Left colon (tissue), 2 donors: ENCODE results near the gene SNAP25. TPM values are rescaled to one million over a fixed set of nuclear protein-coding genes. Genes with fewer than 3 reads are reported as not detected.

Experiments
- ATAC-seq: fragments of 200-7000 bp; cut with Tn5 transposase; one replicate; pipeline ENCODE4 v1.9.1; 2020; ENCODE audit warnings: mild to moderate bottlenecking, moderate library complexity
- DNase-seq, 2 donors: peaks; one replicate each; pipeline ENCODE4 v3.0.0-alpha.2; 2020
- intact Hi-C, 2 donors: fragments of 100-400 bp; cut with DNase I in 1 of 2; cut with micrococcal nuclease in 1 of 2; formaldehyde crosslinking; loops; one replicate each; pipeline versions ENCODE4 v1.11.2 to v1.14.0; 2022; cut with DNase I, micrococcal nuclease
- total RNA-seq, 2 donors: library from RNA; stranded (reverse); fragmentation: NEBNext Ultra II Directional; extraction: Animal tissue kit (Norgen Biotek cat#: 25700); gene quantifications; one replicate each; pipeline ENCODE4 v1.2.1, GENCODE V29; 2021
- donor health status: DM: no; HTN: no; CAD: no.
- donor health status: DM: yes; HTN: yes; CAD: no.

SNAP25 gene
- total RNA-seq, 2 donors from 2014 or later: 0.76 to 1.7 TPM

GRCh38 chr20:10318291-10319024 lies 99.8 kb downstream of the SNAP25 start:
- DNase-seq: no peak
- intact Hi-C loops: no loop called here
- ATAC-seq: no peak

GRCh38 chr20:10319855-10320254 lies 101.2 kb downstream of the SNAP25 start:
- ATAC-seq (no peak), DNase-seq (no peak)
- intact Hi-C loops: no loop called here

GRCh38 chr20:10321138-10321717 lies 102.6 kb downstream of the SNAP25 start:
- DNase-seq: no peak
- intact Hi-C loops: no loop called here
- no peak for ATAC-seq

GRCh38 chr20:10322073-10323012 lies 103.7 kb downstream of the SNAP25 start:
- intact Hi-C loops: no loop called here
- DNase-seq: no peak
- ATAC-seq: no peak

- intact Hi-C loops: no loop called here
- DNase-seq (no peak), ATAC-seq (no peak)
Observed at GRCh38 chr20:10323729-10324128, 105.1 kb downstream of the SNAP25 start.

- DNase-seq (no peak), ATAC-seq (no peak)
- intact Hi-C loops: no loop called here
Observed at GRCh38 chr20:10324198-10324847, 105.7 kb downstream of the SNAP25 start.

GRCh38 chr20:10328897-10329255 lies 110.2 kb downstream of the SNAP25 start:
- intact Hi-C loops: no loop called here
- ATAC-seq (no peak), DNase-seq (no peak)

GRCh38 chr20:10329387-10330005 lies 110.9 kb downstream of the SNAP25 start:
- ATAC-seq (no peak), DNase-seq (no peak)
- intact Hi-C loops: no loop called here

- ATAC-seq: no peak
- no peak for DNase-seq
- intact Hi-C loops: no loop called here
Observed at GRCh38 chr20:10330071-10330470, 111.4 kb downstream of the SNAP25 start.

GRCh38 chr20:10332656-10333415 lies 114.2 kb downstream of the SNAP25 start:
- intact Hi-C loops: no loop called here
- DNase-seq: no peak
- ATAC-seq: no peak

GRCh38 chr20:10336959-10337729 lies 118.5 kb downstream of the SNAP25 start:
- no peak for DNase-seq
- ATAC-seq: no peak
- intact Hi-C loops: no loop called here

- DNase-seq (no peak), ATAC-seq (no peak)
- intact Hi-C loops: no loop called here
Observed at GRCh38 chr20:10338426-10339180, 120.0 kb downstream of the SNAP25 start.

- ATAC-seq: no peak
- intact Hi-C loops: no loop called here
- no peak for DNase-seq
Observed at GRCh38 chr20:10339609-10340008, 121.0 kb downstream of the SNAP25 start.

GRCh38 chr20:10342152-10342551 lies 123.5 kb downstream of the SNAP25 start:
- no peak for DNase-seq
- no peak for ATAC-seq
- intact Hi-C loops: no loop called here

GRCh38 chr20:10344953-10345352 lies 126.3 kb downstream of the SNAP25 start:
- ATAC-seq (no peak), DNase-seq (no peak)
- intact Hi-C loops: no loop called here

- ATAC-seq: no peak
- intact Hi-C loops: no loop called here
- no peak for DNase-seq
Observed at GRCh38 chr20:10347086-10347880, 128.7 kb downstream of the SNAP25 start.
